Caco-2 (cell line): ENCODE data around the gene SPATA6. TPM values are rescaled to one million over a fixed set of nuclear protein-coding genes. Genes with fewer than 3 reads are reported as not detected.

Source experiments
- BruUV-seq: library from RNA; stranded (reverse); fragments of 400-500 nt; replicated peaks from 2 replicates; lab custom pipeline; 2021; lab: Mats Ljungman, UMichigan
- CTCF ChIA-PET: fragments of 300-600 bp; sonication (Branson Sonifier 250); formaldehyde crosslinking; loops from one replicate; lab custom pipeline; 2022; ENCODE audit warnings: antibody characterized with exemption; lab: Charles Lee
- POLR2A ChIA-PET: fragments of 300-600 bp; sonication (Branson Sonifier 250); formaldehyde crosslinking; loops from one replicate; lab custom pipeline; 2022; ENCODE audit warnings: antibody characterized with exemption; lab: Charles Lee
- DNase-seq, 2 experiments: peaks; one replicate each; pipeline versions ENCODE4 v3.0.0 to v3.0.0-alpha.2; 2020 to 2022
- H3K27me3 ChIP-seq: replicated peaks from 2 replicates; pipeline ENCODE4 v1.6.0; 2011; ENCODE audit warnings: low read length; ENCODE audit not compliant: control insufficient read depth, insufficient read depth
- H3K36me3 ChIP-seq: 2 replicates; pipeline ENCODE4 v1.5.1; 2011; ENCODE audit warnings: low read length; ENCODE audit not compliant: control insufficient read depth, insufficient read depth
- H3K4me1 ChIP-seq: fragments of 250-450 bp; sonication (Bioruptor Pico); 2 replicates; pipeline ENCODE4 v1.5.1; 2020; ENCODE audit warnings: mild to moderate bottlenecking
- H3K4me3 ChIP-seq: 2 replicates; pipeline ENCODE4 v1.5.1; 2011; ENCODE audit warnings: low read depth, mild to moderate bottlenecking, control low read depth, low read length
- H3K9me3 ChIP-seq: fragments of 250-450 bp; sonication (Bioruptor Pico); 2 replicates; pipeline ENCODE4 v1.5.1; 2020; ENCODE audit warnings: mild to moderate bottlenecking, moderate library complexity
- H3K27ac Mint-ChIP-seq: one replicate; pipeline ENCODE4 v1.8.0; 2022; ENCODE audit warnings: mixed read lengths; ENCODE audit not compliant: unreplicated experiment
- H3K27me3 Mint-ChIP-seq: one replicate; pipeline ENCODE4 v1.8.0; 2022; ENCODE audit warnings: mixed read lengths; ENCODE audit not compliant: insufficient read depth, unreplicated experiment
- H3K36me3 Mint-ChIP-seq: one replicate; pipeline ENCODE4 v1.8.0; 2022; ENCODE audit warnings: mild to moderate bottlenecking, mixed read lengths; ENCODE audit not compliant: insufficient read depth, unreplicated experiment
- H3K4me1 Mint-ChIP-seq: one replicate; pipeline ENCODE4 v1.8.0; 2022; ENCODE audit warnings: low read depth, mixed read lengths; ENCODE audit not compliant: unreplicated experiment
- H3K4me3 Mint-ChIP-seq: one replicate; pipeline ENCODE4 v1.8.0; 2022; ENCODE audit warnings: mild to moderate bottlenecking, moderate library complexity, mixed read lengths; ENCODE audit not compliant: unreplicated experiment
- H3K9me3 Mint-ChIP-seq: one replicate; pipeline ENCODE4 v1.8.0; 2022; ENCODE audit warnings: mixed read lengths; ENCODE audit not compliant: unreplicated experiment
- intact Hi-C: fragments of 100-400 bp; cut with micrococcal nuclease; formaldehyde crosslinking; loops from one replicate; pipeline ENCODE4 v1.10.0; 2022; ENCODE audit not compliant: unreplicated experiment
- total RNA-seq: library from RNA; stranded (reverse); gene quantifications from 2 replicates; pipeline ENCODE4 v1.2.3, GENCODE V29; 2022
- TF ChIP-seq, protein P1 (sequence below), 2 experiments: fragments of 200-600 bp in 1 of 2; IDR thresholded peaks; 1 replicate in 1 of 2; 2 replicates in 1 of 2; pipeline versions ENCODE4 v1.5.1 to v1.8.0; 2011 to 2022; ENCODE audit warnings: antibody characterized with exemption in 1 of 2, control low read depth in 1 of 2, inconsistent platforms in 1 of 2, low read depth in 1 of 2, low read length in 1 of 2, mild to moderate bottlenecking in 1 of 2, moderate library complexity in 1 of 2; ENCODE audit not compliant: insufficient read depth in 1 of 2, severe bottlenecking in 1 of 2, unreplicated experiment in 1 of 2

Gene SPATA6
- total RNA-seq, 1 experiment from 2014 or later = 1.8 TPM

DNA sequence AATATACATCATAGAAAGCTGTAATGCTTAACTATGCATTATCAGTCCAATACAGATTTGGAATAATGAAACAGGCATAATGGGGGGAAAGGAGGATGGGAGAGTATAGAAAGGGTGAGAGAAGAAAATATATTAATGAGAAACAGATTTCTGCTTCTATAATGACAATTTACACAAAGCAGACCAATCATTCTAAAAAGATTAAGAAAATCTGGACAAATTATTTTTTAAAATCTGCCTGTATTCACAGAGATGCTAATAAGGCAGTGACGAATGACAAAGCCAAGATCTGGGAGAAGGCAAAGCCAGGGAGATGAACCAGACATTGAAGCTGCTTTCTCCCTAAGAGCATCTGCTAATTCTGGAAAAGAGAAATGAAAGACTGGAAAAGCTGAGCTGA lies 50.0 kb downstream of the SPATA6 start:
- H3K4me1 Mint-ChIP-seq = no peaks in the 10 kb centered on the region
- H3K4me1 ChIP-seq = no peaks in the 10 kb centered on the region
- H3K36me3 Mint-ChIP-seq = peaks cover 6% of the 10 kb centered on the region
- H3K27ac Mint-ChIP-seq = no peak overlapping the region
- intact Hi-C loops = no loop called here
- POLR2A ChIA-PET = no interaction called here
- CTCF ChIA-PET = no interaction called here
- H3K9me3 Mint-ChIP-seq = no peaks in the 10 kb centered on the region
- no TSS peak for BruUV-seq
- TF ChIP-seq, protein P1, sequence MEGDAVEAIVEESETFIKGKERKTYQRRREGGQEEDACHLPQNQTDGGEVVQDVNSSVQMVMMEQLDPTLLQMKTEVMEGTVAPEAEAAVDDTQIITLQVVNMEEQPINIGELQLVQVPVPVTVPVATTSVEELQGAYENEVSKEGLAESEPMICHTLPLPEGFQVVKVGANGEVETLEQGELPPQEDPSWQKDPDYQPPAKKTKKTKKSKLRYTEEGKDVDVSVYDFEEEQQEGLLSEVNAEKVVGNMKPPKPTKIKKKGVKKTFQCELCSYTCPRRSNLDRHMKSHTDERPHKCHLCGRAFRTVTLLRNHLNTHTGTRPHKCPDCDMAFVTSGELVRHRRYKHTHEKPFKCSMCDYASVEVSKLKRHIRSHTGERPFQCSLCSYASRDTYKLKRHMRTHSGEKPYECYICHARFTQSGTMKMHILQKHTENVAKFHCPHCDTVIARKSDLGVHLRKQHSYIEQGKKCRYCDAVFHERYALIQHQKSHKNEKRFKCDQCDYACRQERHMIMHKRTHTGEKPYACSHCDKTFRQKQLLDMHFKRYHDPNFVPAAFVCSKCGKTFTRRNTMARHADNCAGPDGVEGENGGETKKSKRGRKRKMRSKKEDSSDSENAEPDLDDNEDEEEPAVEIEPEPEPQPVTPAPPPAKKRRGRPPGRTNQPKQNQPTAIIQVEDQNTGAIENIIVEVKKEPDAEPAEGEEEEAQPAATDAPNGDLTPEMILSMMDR (IDR thresholded peaks at IDR 0.05; ENCODE audit: insufficient read depth in 1 of 2, low read depth in 1 of 2, low read length in 1 of 2, severe bottlenecking in 1 of 2, unreplicated experiment in 1 of 2) = no peak
- H3K4me3 ChIP-seq = no peak overlapping the region
- no peak overlapping the region for H3K4me3 Mint-ChIP-seq
- no peaks in the 10 kb centered on the region for H3K9me3 ChIP-seq
- H3K27me3 ChIP-seq = no peaks in the 10 kb centered on the region
- DNase-seq = no peak
- H3K36me3 ChIP-seq = no peaks in the 10 kb centered on the region
- no peaks in the 10 kb centered on the region for H3K27me3 Mint-ChIP-seq

DNA sequence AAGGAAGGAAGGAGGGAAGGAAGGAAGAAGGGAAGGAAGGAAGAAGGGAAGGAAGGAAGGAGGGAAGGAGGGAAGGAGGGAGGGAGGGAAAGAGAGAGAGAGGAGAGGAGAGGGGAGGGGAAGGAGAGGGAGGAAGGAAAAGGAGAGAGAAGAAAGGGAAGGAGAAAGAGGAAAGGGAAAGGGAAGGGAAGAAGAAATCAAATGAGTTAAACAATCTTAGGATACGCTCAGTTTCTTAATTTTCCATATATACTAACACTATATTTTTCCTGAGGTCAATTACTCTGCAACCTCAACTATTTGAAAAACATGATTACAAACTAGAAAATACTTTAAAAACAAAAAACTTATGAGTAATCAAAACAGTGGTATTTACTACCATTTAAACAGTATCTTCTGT lies 53.3 kb downstream of the SPATA6 start:
- H3K4me1 Mint-ChIP-seq = no peaks in the 10 kb centered on the region
- ChIA-PET CTCF (no interaction called here), POLR2A (no interaction called here)
- intact Hi-C loops = no loop called here
- Histone ChIP-seq H3K9me3 (no peaks in the 10 kb centered on the region), H3K4me3 (no peak overlapping the region), H3K36me3 (no peaks in the 10 kb centered on the region), H3K27me3 (no peaks in the 10 kb centered on the region), H3K4me1 (no peaks in the 10 kb centered on the region)
- peaks cover 6% of the 10 kb centered on the region for H3K36me3 Mint-ChIP-seq
- DNase-seq = no peak
- TF ChIP-seq, protein P1 (IDR thresholded peaks at IDR 0.05; ENCODE audit: insufficient read depth in 1 of 2, low read depth in 1 of 2, low read length in 1 of 2, severe bottlenecking in 1 of 2, unreplicated experiment in 1 of 2) = no peak
- BruUV-seq = no TSS peak
- no peaks in the 10 kb centered on the region for H3K9me3 Mint-ChIP-seq
- H3K4me3 Mint-ChIP-seq = no peak overlapping the region
- no peak overlapping the region for H3K27ac Mint-ChIP-seq
- H3K27me3 Mint-ChIP-seq = no peaks in the 10 kb centered on the region

DNA sequence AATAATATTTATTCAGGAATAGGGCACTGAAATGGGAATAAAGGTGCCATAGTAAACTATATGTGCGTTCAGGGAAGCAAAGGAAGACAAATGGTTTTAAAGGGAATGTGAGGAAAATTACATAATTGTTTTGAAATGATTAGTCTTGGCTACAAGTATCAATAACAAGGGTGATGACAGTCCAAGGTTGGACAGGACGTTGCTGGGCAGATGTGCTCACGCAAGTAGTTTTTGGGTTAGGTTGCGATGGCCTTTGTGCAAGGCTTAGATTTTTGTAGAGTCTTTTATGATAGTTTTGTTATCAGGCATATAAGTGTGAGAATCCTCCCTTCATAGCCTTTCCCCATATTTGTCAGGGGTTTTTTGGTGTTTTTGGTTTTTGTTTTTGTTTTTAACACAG lies 57.0 kb downstream of the SPATA6 start:
- Mint-ChIP-seq H3K27ac (no peak overlapping the region), H3K27me3 (no peaks in the 10 kb centered on the region), H3K4me1 (no peaks in the 10 kb centered on the region), H3K4me3 (no peak overlapping the region), H3K36me3 (peaks cover 6% of the 10 kb centered on the region), H3K9me3 (peaks cover 13% of the 10 kb centered on the region)
- intact Hi-C loops = no loop called here
- POLR2A ChIA-PET = no interaction called here
- TF ChIP-seq, protein P1 (IDR thresholded peaks at IDR 0.05; ENCODE audit: insufficient read depth in 1 of 2, low read depth in 1 of 2, low read length in 1 of 2, severe bottlenecking in 1 of 2, unreplicated experiment in 1 of 2) = no peak
- no peak for DNase-seq
- no TSS peak for BruUV-seq
- Histone ChIP-seq H3K36me3 (no peaks in the 10 kb centered on the region), H3K4me3 (no peak overlapping the region), H3K27me3 (no peaks in the 10 kb centered on the region), H3K9me3 (no peaks in the 10 kb centered on the region), H3K4me1 (no peaks in the 10 kb centered on the region)
- CTCF ChIA-PET = no interaction called here
